Hepatic stellate cell (primary cell): ENCODE data around the gene PDE1C.
A peak's percentile ranks its signal among the peaks of the same experiment; 100 is the strongest.

ENCODE experiments used
- DNase-seq: peaks from one replicate; pipeline ENCODE4 v3.0.0; 2011; ENCODE audit warnings: low spot score

The PDE1C gene

GRCh38 chr7:31892099-31892829, 177.9 kb downstream of the PDE1C start:
- DNase-seq, result no peak

- DNase-seq, result no peak
These were observed 179.4 kb downstream of the PDE1C start for GRCh38 chr7:31890766-31891165.

- DNase-seq, result no peak
These were observed 180.0 kb downstream of the PDE1C start for GRCh38 chr7:31890198-31890597.

- no peak for DNase-seq
These were observed 183.2 kb downstream of the PDE1C start for GRCh38 chr7:31887006-31887405.

GRCh38 chr7:31885171-31885570, 185.0 kb downstream of the PDE1C start:
- no peak for DNase-seq

- no peak for DNase-seq
These were observed 186.4 kb downstream of the PDE1C start for GRCh38 chr7:31883761-31884164.

GRCh38 chr7:31882187-31882586, 188.0 kb downstream of the PDE1C start:
- no peak for DNase-seq

GRCh38 chr7:31878875-31879274, 191.3 kb downstream of the PDE1C start:
- no peak for DNase-seq

GRCh38 chr7:31875424-31875823, 194.8 kb downstream of the PDE1C start:
- no peak for DNase-seq

GRCh38 chr7:31874631-31875386, 195.4 kb downstream of the PDE1C start:
- DNase-seq, result no peak

GRCh38 chr7:31873816-31874597, 196.2 kb downstream of the PDE1C start:
- DNase-seq, result no peak

- no peak for DNase-seq
These were observed 197.4 kb downstream of the PDE1C start for GRCh38 chr7:31872545-31873370.

GRCh38 chr7:31864646-31865045, 205.6 kb downstream of the PDE1C start:
- DNase-seq, result no peak

GRCh38 chr7:31860925-31861324, 209.3 kb downstream of the PDE1C start:
- no peak for DNase-seq

- DNase-seq, result no peak
These were observed 212.2 kb downstream of the PDE1C start for GRCh38 chr7:31858055-31858454.

GRCh38 chr7:31857172-31857571, 213.0 kb downstream of the PDE1C start:
- DNase-seq, result no peak

- DNase-seq, result no peak
These were observed 213.9 kb downstream of the PDE1C start for GRCh38 chr7:31856337-31856736.

- DNase-seq, result no peak
These were observed 214.7 kb downstream of the PDE1C start for GRCh38 chr7:31855530-31855929.

GRCh38 chr7:31853380-31853779, 216.8 kb downstream of the PDE1C start:
- DNase-seq, result peak; percentile 7

- no peak for DNase-seq
These were observed 217.7 kb downstream of the PDE1C start for GRCh38 chr7:31852462-31852861.

- no peak for DNase-seq
These were observed 219.1 kb downstream of the PDE1C start for GRCh38 chr7:31851119-31851518.

GRCh38 chr7:31850601-31851000, 219.6 kb downstream of the PDE1C start:
- no peak for DNase-seq
